HG03045 (cell line): ENCODE data around the gene ELFN1.

ENCODE experiments used
- ATAC-seq: cut with Tn5 transposase; IDR thresholded peaks from one replicate; pipeline ENCODE4 v1.9.1; 2021; ENCODE audit warnings: mild to moderate bottlenecking, moderate library complexity; ENCODE audit not compliant: unreplicated experiment

The ELFN1 gene

GRCh38 chr7:1738956-1739355, 68.9 kb downstream of the ELFN1 start:
- no peak for ATAC-seq

- ATAC-seq, result no peak
Observed at GRCh38 chr7:1739593-1739992, 69.5 kb downstream of the ELFN1 start.

GRCh38 chr7:1740214-1740613, 70.1 kb downstream of the ELFN1 start:
- ATAC-seq, result no peak

GRCh38 chr7:1741246-1741645, 71.2 kb downstream of the ELFN1 start:
- ATAC-seq, result no peak

GRCh38 chr7:1741751-1742554, 71.9 kb downstream of the ELFN1 start:
- ATAC-seq, result no peak

GRCh38 chr7:1742555-1743303, 72.7 kb downstream of the ELFN1 start:
- ATAC-seq, result no peak

- ATAC-seq, result no peak
Observed at GRCh38 chr7:1743481-1744230, 73.6 kb downstream of the ELFN1 start.

GRCh38 chr7:1744296-1745017, 74.4 kb downstream of the ELFN1 start:
- ATAC-seq, result no peak

GRCh38 chr7:1745018-1745532, 75.0 kb downstream of the ELFN1 start:
- ATAC-seq, result no peak

GRCh38 chr7:1745576-1746490, 75.8 kb downstream of the ELFN1 start:
- ATAC-seq, result no peak

GRCh38 chr7:1746491-1746975, 76.5 kb downstream of the ELFN1 start:
- ATAC-seq, result no peak

GRCh38 chr7:1747004-1747801, 77.1 kb downstream of the ELFN1 start:
- no peak for ATAC-seq

- ATAC-seq, result no peak
Observed at GRCh38 chr7:1748076-1748838, 78.2 kb downstream of the ELFN1 start.

- ATAC-seq, result no peak
Observed at GRCh38 chr7:1748839-1749173, 78.7 kb downstream of the ELFN1 start.

- no peak for ATAC-seq
Observed at GRCh38 chr7:1749351-1749863, 79.3 kb downstream of the ELFN1 start.

GRCh38 chr7:1749864-1750466, 79.9 kb downstream of the ELFN1 start:
- ATAC-seq, result no peak

GRCh38 chr7:1750541-1751021, 80.5 kb downstream of the ELFN1 start:
- no peak for ATAC-seq
